Activated CD4-positive, alpha-beta T cell treated with anti-CD3 and anti-CD28 coated beads for 48 hours (primary cell): ENCODE measurements around the gene NPRL2.
A peak's percentile ranks its signal among the peaks of the same experiment; 100 is the strongest.
"Not testable (repeated sequence)": the region's sequence is repeated elsewhere in the genome, so short reads cannot be mapped to it uniquely, and the experiment has no call there.

Experiments used
- DNase-seq: peaks from one replicate; pipeline ENCODE4 v3.0.0-alpha.2; 2020

Gene NPRL2

GRCh38 chr3:50326182-50326541 is 24.4 kb downstream of the NPRL2 start:
- no peak for DNase-seq

- DNase-seq, result no peak
Measured at GRCh38 chr3:50325497-50326181, 24.9 kb downstream of the NPRL2 start.

- no peak for DNase-seq
Measured at GRCh38 chr3:50325113-50325480, 25.5 kb downstream of the NPRL2 start.

- peak; percentile 73 for DNase-seq
Measured at GRCh38 chr3:50324351-50325112, 26.0 kb downstream of the NPRL2 start.

GRCh38 chr3:50323614-50324199 is 26.9 kb downstream of the NPRL2 start:
- no peak for DNase-seq

GRCh38 chr3:50323092-50323600 is 27.4 kb downstream of the NPRL2 start:
- DNase-seq, result no peak

- DNase-seq, result no peak
Measured at GRCh38 chr3:50322386-50323091, 28.0 kb downstream of the NPRL2 start, which contains the start of gene HYAL2. Gene HYAL2, minus strand, starts transcription at chr3:50322745. Its CDS starts 2,256 bp downstream, at chr3:50320489.

GRCh38 chr3:50322115-50322385 is 28.5 kb downstream of the NPRL2 start:
- no peak for DNase-seq

GRCh38 chr3:50321336-50322114 is 29.1 kb downstream of the NPRL2 start:
- DNase-seq, result peak; percentile 87

GRCh38 chr3:50320853-50321335 is 29.7 kb downstream of the NPRL2 start:
- peak; percentile 69 for DNase-seq

GRCh38 chr3:50319894-50320625 is 30.5 kb downstream of the NPRL2 start:
- no peak for DNase-seq

GRCh38 chr3:50319181-50319893 is 31.2 kb downstream of the NPRL2 start:
- DNase-seq, result no peak

GRCh38 chr3:50318615-50319014 is 32.0 kb downstream of the NPRL2 start:
- DNase-seq, result no peak

GRCh38 chr3:50318163-50318562 is 32.4 kb downstream of the NPRL2 start:
- DNase-seq, result no peak

GRCh38 chr3:50317300-50317699 is 33.3 kb downstream of the NPRL2 start:
- DNase-seq, result no peak

- peak; percentile 53 for DNase-seq
Measured at GRCh38 chr3:50316657-50317242, 33.8 kb downstream of the NPRL2 start.

- no peak for DNase-seq
Measured at GRCh38 chr3:50314816-50315215, 35.8 kb downstream of the NPRL2 start.

- no peak for DNase-seq
Measured at GRCh38 chr3:50314342-50314741, 36.2 kb downstream of the NPRL2 start.

- DNase-seq, result not testable (repeated sequence)
Measured at GRCh38 chr3:50312041-50312440, 38.5 kb downstream of the NPRL2 start.

GRCh38 chr3:50304601-50305000 is 46.0 kb downstream of the NPRL2 start:
- DNase-seq, result no peak
